NCI-H460 (cell line): Measurements from ENCODE around the gene TSEN54. TPM values are rescaled to one million over a fixed set of nuclear protein-coding genes. Genes with fewer than 3 reads are reported as not detected.
"Not testable (repeated sequence)": the region's sequence is repeated elsewhere in the genome, so short reads cannot be mapped to it uniquely, and the experiment has no call there.

Experiments used
- DNase-seq: peaks from one replicate; pipeline ENCODE4 v3.0.0-alpha.2; 2016; ENCODE audit warnings: low read depth; ENCODE audit errors: extremely low read depth
- total RNA-seq: library from RNA; depleted of rRNA; stranded (reverse); fragments of >200 nt; shearing (Covaris generic); gene quantifications from 2 replicates; pipeline ENCODE4 v1.2.3, GENCODE V29; 2014

The TSEN54 gene
- total RNA-seq, 1 experiment from 2014 or later: 17.3 TPM

DNA sequence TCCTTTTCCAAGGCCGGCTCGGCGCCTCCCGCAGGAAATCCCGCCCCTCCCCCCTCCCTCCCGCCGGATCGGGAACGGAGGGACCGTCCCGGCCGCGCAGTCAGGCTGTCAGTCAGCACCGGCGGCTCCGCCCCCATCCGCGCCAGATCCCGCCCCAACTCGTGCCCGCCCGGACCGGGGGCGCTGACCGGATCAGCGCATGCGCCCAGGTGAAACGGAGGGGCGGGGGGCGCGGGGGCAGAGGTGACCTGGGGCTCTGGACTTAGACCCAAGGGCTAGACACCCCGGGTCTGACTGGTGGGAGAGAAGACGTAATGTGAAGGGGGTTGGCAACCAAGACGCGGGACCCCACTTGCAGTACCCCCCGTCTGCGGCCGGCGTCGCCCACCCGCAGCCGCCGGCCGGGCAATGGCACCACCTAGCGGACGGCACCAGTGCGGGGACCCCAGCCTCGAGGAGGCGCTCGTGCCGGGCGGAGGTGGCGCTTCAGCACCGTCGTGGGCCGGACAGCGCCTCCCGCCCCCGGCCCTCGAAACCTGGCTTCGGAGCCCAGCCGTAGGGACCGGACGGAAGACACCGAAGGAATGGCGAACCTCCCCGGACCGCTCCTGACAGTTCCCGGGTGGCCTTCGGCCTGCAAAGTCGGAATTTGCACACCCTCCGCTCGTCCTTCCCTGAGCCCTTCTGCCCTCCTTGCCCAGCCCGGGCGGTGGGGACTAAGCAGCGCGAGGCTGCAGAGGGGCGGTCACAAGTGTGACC is 653 bp upstream of the TSEN54 start, which contains the start of gene CASKIN2:
TSS of gene CASKIN2 (minus strand) at position 42 of the 759 bp plus-strand sequence. CDS start 1,733 bp downstream, outside the sequence.
- peak; percentile 90 for DNase-seq

DNA sequence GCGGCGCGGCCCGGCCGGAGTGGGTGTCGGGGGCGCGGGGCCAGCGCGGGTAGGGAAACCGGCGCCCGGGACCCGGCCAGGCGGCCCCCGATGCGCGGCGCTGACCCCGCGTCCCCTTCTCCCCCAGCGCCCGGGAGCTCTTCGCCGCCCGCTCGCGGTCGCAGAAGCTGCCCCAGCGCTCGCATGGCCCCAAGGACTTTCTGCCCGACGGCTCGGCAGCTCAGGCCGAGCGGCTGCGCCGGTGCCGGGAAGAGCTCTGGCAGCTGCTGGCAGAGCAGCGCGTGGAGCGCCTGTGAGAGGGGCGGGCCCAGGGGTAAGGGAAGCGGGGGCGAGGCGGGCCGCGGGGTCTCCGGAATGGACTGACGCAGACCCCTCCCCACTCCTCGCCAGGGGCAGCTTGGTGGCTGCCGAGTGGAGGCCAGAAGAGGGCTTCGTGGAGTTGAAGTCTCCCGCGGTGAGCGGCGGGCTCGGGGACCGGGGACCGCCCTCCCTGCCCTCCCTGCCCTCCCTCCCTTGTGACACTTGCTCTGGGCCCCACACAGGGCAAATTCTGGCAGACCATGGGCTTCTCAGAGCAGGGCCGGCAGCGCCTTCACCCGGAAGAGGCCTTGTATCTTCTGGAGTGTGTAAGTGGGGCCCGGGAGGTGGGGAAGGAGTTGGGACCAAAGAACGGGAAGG is 430 bp downstream of the TSEN54 start:
- DNase-seq: no peak

DNA sequence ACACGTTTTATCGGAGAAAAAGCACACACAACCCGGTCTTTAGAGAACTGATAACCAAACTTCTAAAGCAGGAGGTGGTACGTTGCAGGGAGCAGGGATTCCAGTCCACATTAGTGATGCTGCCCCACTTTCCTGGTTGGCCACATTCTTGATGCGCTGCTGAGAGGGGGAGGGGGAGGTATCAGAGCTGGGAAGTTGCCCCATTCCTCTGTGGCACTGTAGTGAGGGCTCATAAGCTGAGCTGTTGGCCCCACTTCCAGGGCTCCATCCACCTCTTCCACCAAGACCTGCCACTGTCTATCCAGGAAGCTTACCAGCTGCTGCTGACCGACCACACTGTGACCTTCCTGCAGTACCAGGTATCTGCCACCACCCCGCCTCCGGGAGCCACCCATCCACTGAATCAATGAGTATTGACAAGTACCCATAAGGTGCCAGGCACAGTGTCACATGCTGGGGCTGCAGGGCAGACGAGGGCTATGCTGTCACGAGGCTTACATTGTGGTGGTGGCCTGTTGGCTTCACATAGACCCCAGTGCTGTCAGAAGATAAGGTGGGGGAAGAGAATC is 1.1 kb downstream of the TSEN54 start:
- DNase-seq: no peak

DNA sequence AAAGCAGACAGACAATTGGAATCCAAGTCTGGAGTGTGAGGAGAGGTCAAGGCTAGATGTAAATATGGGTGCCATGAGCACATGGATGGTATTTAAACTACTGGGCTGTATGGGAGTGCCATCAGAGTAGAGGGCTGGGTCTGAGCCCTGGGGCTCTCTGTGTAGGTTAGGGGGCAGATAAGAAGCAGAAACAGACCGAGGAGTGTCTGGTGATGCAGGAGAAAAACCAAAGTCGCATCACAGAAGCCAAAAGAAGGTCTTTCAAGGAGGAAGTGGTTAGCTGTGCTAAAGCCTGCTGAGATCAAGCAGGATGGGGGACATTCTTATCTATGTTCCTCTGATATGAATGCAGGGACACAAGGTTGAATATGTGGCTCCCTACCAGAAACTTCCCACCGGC is 1.9 kb downstream of the TSEN54 start:
- no peak for DNase-seq

DNA sequence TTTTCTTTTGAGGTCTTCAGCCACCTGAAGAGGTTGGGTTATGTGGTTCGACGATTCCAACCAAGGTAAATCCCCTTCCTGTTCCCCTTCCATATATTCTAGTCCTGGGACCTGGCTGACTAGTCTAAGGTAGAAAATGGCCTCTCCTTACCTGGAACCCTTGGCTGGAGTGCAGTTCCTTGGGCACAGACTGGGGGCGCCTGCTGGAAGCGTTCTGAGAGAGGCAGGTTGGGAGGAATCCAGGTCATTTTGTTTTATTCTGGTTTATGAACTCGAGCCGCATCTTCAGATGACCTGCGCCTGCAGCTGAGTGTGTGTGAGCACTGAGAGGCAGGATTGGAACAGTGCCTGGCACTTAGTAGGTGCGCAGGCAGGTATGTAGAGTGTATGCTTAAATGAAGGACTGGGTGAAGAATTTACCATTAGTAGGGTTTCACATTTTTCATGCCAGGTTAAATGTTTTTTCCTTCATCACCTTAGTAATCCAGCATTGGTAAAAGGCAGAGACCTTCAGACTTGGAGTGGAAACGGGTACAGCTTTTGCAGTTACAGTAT is 2.7 kb downstream of the TSEN54 start:
- no peak for DNase-seq

DNA sequence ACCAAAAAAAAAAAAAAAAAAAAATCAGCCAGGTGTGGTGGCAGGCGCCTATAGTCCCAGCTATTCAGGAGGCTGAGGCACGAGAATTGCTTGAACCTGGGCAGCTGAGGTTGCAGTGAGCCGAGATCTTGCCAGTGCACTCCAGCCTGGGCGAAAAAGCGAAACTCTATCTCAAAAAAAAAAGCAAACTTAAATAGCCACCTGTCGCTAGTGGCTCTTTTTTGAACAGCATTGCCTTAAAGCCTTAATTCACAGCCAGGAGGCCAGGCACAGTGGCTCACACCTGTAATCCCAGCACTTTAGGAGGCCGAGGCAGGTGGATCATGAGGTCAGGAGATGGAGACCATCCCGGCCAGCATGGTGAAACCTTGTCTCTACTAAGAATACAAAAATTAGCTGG is 4.1 kb downstream of the TSEN54 start:
- DNase-seq: not testable (repeated sequence)

DNA sequence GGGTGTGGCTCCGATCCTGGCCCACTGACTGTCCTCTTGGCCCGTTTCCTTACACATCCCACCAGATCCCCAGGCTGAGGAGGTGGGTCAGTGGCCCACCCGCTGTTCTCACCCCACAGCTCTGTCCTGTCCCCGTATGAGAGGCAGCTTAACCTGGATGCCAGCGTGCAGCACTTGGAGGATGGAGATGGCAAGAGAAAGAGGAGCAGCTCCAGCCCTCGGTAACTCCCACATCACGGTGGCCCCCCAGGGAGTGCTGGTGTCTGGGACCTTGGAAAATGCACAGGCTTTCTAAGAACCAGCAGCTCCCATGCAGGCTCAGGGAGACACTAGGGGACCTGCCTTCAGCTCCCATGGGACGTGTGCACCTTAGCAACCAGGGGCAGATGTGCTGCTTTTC is 5.0 kb downstream of the TSEN54 start:
- no peak for DNase-seq

DNA sequence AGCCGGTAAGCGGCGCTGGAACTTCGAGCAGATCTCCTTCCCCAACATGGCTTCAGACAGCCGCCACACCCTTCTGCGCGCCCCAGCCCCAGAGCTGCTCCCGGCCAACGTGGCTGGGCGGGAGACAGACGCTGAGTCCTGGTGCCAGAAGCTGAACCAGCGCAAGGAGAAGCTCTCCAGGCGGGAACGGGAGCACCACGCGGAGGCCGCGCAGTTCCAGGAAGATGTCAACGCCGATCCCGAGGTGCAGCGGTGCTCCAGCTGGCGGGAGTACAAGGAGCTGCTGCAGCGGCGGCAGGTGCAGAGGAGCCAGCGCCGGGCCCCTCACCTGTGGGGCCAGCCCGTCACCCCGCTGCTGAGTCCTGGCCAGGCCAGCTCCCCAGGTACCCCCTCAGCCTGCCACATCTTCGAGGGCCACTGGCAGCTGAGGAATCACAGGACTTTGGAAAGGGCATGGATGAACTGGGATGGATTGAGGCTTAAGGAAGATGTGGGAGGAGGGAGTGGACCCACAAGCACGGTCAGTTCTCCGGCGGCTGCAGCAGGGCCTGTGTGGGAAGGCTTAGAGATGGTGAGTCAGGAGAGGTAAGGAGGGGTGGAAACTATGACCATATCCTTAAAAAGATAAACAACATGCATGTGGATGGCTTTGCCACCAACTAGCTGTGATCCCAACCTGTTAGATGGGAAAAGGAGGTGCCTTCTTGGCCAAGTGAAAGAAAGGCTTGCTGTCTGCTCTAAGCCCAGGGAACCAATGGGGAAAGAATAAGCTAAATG is 5.8 kb downstream of the TSEN54 start:
- no peak for DNase-seq

DNA sequence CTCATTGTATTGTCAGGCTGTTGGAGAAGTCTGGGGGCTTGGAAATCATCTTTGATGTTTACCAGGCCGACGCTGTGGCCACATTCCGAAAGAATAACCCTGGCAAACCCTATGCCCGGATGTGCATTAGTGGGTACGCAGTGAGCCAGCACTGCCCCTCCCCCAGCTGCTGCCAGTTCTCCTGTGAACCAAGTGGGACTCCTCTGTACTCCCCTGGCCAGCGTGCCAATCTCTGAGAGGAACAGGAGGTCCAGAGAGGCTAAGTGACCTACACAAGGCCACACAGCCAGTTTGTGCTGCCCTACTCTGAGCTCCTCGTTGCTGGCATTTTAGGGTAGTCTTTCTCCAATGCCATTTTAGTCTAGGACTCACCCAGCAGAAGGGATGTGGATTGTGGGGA is 7.3 kb downstream of the TSEN54 start:
- no peak for DNase-seq

DNA sequence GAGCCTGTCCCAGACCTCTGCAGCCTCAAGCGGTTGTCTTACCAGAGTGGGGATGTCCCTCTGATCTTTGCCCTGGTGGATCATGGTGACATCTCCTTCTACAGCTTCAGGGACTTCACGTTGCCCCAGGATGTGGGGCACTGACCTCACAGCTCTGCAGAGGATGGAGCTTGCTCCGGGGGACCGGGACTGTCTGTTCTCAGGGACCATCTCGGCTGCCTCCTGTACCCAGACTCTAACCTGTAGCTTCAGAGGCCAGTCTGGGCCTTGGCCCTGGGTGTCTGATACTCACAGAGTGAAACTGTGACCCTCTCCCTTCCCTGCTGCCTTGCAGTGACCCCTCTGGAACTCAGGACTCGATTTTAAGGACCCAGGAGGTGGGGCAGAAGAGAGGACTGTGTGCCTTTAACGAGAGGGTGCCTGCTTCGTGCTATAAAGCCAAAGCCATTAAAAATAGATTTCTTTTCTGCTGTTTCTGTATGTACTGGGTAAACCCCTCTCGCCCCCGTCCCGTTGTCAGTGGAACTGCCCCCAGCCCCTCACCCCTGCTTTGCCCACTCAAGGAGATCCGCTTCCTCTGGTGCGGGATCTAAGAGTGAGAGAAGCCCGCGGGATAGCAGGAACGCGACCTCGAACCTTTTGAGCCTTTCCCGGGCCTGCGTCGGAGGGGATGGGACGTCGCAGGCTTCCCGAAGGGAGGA is 8.1 kb downstream of the TSEN54 start:
- DNase-seq: no peak

DNA sequence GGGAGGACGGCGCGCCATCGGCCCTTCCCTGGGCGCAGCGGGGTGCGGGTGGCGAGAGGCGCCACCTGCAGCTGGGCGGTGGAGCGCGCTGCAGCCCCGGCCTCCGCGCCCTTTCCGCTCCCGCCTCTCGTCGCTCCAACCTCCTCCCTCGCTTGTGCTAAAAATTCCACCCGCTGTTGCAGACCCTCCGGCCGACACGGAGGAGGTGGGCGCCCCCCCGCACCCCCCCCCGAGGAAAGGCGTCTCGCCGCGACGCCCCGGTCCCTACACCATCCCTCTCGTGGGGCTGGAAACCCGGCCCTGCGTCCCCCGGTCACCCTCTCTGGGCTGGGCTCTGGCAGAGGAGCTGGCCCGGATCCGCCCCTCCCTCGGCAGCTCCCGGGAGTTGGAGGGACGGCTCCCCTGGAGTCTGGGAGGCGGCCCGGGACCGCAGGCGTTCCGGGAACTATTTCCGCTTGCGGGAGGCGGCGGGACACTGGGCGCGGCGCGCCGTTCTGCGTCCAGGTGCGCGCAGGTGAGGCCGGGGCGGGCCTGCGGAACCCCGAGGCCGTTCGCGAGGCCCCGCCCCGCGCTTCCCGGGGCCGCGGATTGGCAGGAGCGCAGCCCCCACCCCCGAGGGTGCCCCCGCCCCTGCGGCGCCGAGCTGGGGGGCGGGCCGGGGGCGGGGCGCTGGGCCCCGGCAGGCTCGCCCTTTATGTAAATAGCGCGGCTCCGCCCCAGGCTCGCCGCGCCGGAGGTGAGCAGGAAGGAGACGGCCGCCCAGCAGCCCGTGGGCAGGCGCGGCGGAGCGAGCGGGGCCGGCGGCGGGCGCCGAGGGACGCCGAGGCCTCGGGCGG is 8.9 kb downstream of the TSEN54 start, which contains the start of gene LLGL2:
TSS of gene LLGL2 (plus strand) at position 728 of the 836 bp plus-strand sequence. CDS start 17,730 bp downstream, outside the sequence.
- DNase-seq: peak; percentile 83

DNA sequence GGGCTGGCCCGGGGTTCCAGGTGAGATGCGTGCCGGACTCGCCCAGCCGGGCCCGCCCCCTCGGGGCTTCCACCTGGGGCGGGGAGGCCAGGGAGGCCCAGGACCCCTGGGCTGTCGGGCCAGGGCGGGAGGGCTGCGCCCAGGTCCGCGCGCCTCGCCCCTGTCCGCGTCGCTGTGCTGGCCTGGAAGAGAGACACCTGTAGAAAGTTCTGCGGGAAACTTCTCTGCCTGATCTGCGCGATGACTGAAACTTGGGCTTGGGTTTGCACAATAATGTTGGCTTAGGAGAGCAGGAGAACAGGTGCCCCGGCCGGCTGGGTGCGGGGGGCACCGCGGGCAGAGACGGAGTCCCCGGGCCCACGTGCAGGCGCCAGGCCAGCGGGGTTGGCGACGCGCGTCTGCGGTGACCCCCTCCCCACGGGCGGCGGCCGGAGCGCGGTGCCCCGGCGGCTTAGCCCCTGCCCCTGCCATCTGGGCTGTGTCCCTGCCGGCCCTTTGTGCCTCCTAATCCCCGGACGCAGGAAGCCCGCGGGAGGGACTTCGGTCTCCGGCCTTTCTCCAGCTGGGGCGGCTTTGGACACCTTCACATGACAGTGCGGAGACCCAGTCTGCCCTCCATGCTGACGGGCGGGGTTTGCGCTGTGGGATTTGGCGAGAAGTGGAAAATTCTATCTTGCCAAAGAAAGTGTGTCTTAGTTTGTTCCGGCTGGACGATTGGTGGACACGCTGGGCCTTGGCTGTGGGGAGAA is 9.7 kb downstream of the TSEN54 start:
- DNase-seq: no peak

DNA sequence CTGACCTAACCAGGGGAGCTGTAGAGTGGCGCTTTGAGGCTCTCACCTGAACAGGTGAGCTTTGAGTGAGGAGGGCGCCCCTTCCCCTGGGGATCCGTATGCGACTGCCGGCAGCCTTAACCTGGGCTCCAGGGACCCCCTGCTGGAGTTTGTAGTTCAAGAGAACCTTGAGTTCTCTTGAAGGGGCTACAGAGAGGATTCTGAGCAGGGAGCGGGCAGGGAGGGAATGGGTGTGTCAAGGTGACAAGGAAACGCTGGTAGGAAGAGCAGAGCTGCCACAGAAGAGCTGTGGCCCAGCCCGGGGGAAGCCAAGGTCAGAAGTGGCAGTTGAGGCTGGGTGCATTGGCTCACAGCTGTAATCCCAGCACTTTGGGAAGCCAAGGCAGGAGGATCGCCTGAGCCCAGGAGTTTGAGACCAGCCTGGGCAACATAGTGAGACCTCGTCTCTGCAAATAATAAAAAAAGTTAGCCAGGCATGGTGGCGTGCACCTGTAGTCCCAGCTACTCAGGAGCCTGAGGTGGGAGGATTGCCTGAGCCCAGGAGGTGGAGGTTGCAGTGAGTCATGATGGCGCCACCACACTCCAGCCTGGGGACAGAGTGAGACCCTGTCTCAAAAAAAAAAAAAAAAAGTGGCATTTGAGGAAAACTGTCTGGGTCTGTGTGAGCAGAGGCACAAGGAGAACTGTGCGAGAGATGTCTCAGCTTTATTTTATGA is 10.4 kb downstream of the TSEN54 start:
- no peak for DNase-seq

DNA sequence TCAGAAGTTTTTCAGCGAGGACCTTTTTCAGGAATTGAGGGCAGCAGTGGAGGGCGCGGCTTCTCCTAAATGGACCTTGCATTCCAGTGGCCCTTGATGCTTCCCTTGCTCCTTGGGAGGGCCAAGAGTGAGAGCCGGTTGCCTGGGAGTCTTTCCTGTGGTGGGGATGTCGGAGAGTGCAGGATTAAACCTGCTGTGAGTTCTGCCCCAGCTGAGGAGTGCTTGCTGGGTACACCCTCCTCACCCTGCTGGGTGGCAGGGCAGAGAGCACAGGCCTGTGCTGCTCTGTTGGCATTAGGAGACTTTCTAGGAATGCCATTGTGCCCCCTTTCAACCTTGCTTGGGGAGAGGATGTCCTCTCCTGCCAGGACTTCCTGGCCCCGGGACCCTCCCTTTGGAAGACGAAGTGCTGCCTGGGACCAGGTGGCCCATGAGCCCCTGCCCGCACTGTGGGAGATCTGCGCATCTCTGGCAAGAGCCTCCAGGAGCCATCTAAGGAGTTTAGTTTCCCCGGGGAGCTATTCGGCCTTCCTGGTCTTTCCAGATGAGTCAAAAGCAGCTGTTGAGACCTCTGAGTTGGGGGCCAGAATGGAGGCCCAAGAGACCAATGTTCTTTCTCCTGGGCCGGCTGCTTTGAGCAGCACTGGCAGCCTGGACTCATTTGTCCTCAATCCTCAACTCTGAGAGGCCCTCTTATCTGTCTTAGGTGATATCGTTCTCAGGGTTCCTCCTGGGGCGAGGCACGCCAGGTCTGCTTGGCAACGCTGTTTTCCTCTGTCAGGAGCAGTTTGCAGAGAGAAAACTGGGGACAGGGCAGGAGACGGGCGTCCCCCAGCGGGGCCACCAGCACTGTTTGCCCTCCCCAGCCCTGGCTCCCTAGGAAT is 14.8 kb downstream of the TSEN54 start:
- DNase-seq: no peak

DNA sequence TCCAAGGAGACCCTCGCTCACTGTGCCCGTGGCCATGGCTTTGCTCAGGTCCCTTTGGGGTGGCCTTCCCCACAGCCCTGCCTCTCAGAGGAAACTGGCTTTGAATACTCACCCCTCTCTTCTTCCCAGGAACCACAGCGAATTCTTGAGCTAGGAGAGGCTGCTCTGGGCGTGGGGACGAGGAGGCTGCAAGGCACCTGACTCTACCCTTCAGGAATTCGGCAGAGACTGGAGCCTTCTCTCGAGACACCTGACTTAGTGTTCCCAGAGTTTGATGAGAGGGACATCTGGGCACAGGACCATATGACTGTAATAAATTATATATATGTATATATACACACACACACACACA is 15.4 kb downstream of the TSEN54 start:
- no peak for DNase-seq

DNA sequence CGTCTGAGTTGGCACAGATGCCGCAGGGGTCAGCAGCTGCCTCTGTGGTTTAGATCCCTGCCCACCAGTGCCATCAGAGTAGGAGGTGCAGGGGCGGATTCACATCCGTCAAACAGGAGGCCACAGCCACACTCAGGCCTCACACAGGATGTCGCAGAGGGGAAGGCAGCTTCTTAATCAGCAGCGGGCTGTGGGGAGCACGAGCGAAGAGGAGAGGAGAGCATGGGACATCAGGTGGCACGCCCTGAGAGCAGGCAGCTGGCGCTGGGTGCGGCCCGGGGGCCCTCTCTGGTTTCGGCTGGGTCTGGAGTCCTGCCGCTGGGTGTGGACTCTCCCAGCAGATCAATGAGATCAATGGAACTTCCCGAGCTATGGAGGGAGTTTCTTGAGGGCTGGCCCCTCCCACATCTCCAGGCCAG is 18.8 kb downstream of the TSEN54 start:
- DNase-seq: no peak

DNA sequence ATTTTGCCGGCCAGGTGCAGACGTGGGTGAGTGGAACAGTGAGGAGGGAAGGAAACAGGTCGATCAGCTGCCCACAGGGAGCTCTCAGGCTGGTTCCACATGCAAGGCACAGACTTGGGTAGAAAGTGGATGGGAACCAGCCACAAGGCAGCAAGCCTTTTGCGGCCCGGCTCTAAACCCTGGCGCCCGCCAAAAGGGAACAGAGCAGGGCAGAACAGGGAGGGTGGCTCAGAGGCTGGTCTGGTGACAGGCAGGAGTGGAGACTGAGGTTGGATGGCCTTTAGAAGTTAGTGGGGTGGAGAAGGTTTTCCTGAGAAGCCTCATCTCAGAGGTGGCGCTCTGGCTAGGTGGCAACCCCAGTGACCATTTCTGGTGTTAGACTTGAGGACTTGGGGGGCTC is 19.5 kb downstream of the TSEN54 start:
- DNase-seq: no peak
